Right lobe of liver (tissue), 6 donors: Measurements from ENCODE around the gene HEPHL1. TPM values are rescaled to one million over a fixed set of nuclear protein-coding genes. Genes with fewer than 3 reads are reported as not detected.

ENCODE experiments used
- ATAC-seq, 4 donors: fragments of 200-7000 bp; cut with Tn5 transposase; one replicate each; pipeline ENCODE4 v1.9.1; 2020; ENCODE audit warnings: mild to moderate bottlenecking in 4 of 4, moderate library complexity in 4 of 4
- DNase-seq, 3 donors: peaks; one replicate each; pipeline ENCODE4 v3.0.0-alpha.2; 2020
- H3K27ac ChIP-seq, 3 donors: fragments of 200-600 bp; one replicate each; pipeline ENCODE4 v1.8.0; 2022
- H3K27me3 ChIP-seq, 2 donors: fragments of 200-600 bp; one replicate each; pipeline ENCODE4 v1.8.0; 2022
- H3K36me3 ChIP-seq, 4 donors: fragments of 200-600 bp; sonication (generic) in 1 of 4; one replicate each; pipeline versions ENCODE4 v1.5.1 to v1.8.0; 2017 to 2022; ENCODE audit warnings: control low read depth in 1 of 4
- H3K4me1 ChIP-seq, 4 donors: fragments of 200-600 bp; sonication (generic) in 1 of 4; one replicate each; pipeline versions ENCODE4 v1.5.1 to v1.8.0; 2017 to 2022; ENCODE audit warnings: control low read depth in 1 of 4
- H3K4me3 ChIP-seq, 3 donors: fragments of 200-600 bp; one replicate each; pipeline ENCODE4 v1.8.0; 2022
- H3K9me3 ChIP-seq, 4 donors: fragments of 200-600 bp; sonication (generic) in 1 of 4; one replicate each; pipeline versions ENCODE4 v1.5.1 to v1.8.0; 2017 to 2022; ENCODE audit warnings: control low read depth in 1 of 4
- POLR2A ChIP-seq: fragments of 450-650 bp; IDR thresholded peaks from one replicate; pipeline ENCODE4 v1.6.1; 2017; ENCODE audit warnings: antibody characterized with exemption, mild to moderate bottlenecking
- WGBS: methylation state at CpG from one replicate; pipeline ENCODE4 v1.1.6; 2018; ENCODE audit warnings: low coverage, low lambda C conversion rate; ENCODE audit not compliant: insufficient coverage; ENCODE audit errors: missing lambda C conversion rate; 5-methylcytosine and 5-hydroxymethylcytosine counted together
- intact Hi-C, 2 donors: fragments of 100-400 bp; cut with DNase I; formaldehyde crosslinking; loops; one replicate each; pipeline versions ENCODE4 v1.11.2 to v1.14.1; 2022
- total RNA-seq, 6 experiments: library from RNA; depleted of rRNA in 2 of 6; stranded (reverse); fragments of >200 nt in 2 of 6; fragmentation: NEBNext Ultra II Directional in 3 of 6; extraction: Animal tissue kit (Norgen Biotek cat#: 25700) in 3 of 6; gene quantifications; one replicate each; pipeline versions ENCODE4 v1.1.0 to v1.2.4, GENCODE V29; 2016 to 2023
- TF ChIP-seq, protein P1 (sequence below), 4 donors: fragments of 200-600 bp in 3 of 4; fragments of 450-650 bp in 1 of 4; IDR thresholded peaks; one replicate each; pipeline versions ENCODE4 v1.5.1 to v1.8.0; 2016 to 2022; ENCODE audit warnings: antibody characterized with exemption in 4 of 4, mild to moderate bottlenecking in 2 of 4
- donor health status: DM: no; HTN: yes; CAD: no.
- donor health status: DM: no; HTN: no; CAD: no.
- donor health status: DM: no; HTN: no; CAD: no.
- donor health status: DM: no; HTN: yes; CAD: no.
- donor health status: DM: no; HTN: yes; CAD: no.

The HEPHL1 gene
- total RNA-seq, 6 experiments from 2014 or later, result not detected

DNA sequence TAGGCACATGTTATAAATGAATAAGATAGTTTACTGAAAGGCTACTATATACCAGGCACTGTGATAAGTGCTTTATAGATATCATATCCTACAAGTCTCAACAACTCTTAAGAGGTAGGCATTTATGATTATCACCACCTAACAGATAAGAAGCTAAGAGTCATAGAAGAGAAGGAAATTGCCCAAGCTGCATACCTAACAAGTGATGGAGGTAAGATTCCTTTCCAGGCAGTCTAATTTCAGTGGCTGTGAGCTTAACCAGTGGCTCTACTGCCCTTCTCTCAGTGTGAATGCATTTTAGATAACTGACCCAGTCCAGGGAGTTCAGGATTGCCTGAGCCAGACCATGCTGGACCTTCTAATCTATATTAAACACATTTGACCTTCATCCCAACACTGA lies 39.2 kb downstream of the HEPHL1 start:
- H3K4me1 ChIP-seq, result no peaks in the 10 kb centered on the region
- TF ChIP-seq, protein P1, sequence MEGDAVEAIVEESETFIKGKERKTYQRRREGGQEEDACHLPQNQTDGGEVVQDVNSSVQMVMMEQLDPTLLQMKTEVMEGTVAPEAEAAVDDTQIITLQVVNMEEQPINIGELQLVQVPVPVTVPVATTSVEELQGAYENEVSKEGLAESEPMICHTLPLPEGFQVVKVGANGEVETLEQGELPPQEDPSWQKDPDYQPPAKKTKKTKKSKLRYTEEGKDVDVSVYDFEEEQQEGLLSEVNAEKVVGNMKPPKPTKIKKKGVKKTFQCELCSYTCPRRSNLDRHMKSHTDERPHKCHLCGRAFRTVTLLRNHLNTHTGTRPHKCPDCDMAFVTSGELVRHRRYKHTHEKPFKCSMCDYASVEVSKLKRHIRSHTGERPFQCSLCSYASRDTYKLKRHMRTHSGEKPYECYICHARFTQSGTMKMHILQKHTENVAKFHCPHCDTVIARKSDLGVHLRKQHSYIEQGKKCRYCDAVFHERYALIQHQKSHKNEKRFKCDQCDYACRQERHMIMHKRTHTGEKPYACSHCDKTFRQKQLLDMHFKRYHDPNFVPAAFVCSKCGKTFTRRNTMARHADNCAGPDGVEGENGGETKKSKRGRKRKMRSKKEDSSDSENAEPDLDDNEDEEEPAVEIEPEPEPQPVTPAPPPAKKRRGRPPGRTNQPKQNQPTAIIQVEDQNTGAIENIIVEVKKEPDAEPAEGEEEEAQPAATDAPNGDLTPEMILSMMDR (IDR thresholded peaks at IDR 0.05), result no peak
- TF ChIP-seq POLR2A, result no peak
- H3K36me3 ChIP-seq, result no peaks in the 10 kb centered on the region
- DNase-seq, result no peak
- H3K4me3 ChIP-seq, result no peak overlapping the region
- no peaks in the 10 kb centered on the region for H3K9me3 ChIP-seq
- ATAC-seq, result no peak
- no peak overlapping the region for H3K27ac ChIP-seq
- intact Hi-C loops, result no loop called here
- H3K27me3 ChIP-seq, result no peaks in the 10 kb centered on the region

DNA sequence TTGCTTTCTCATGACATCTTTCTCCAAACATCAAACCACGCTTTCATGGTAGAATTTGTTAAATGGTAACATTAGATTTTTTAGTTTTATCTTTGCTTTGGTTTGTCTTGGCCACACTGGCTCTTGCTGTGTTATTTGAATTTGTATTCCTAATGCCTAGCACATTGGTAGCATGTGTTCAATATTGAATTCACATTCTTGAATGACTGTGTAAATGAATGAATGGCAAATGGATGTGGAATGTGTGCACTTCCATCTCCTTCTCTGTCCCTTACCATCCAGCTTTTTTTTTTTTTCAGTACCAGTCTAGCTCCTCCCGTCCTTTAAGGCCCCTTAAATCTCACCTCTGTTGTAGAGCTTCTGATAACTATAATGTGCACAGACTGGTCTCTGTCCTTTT lies 41.2 kb downstream of the HEPHL1 start:
- ATAC-seq (no peak), DNase-seq (no peak)
- Histone ChIP-seq H3K4me3 (no peak overlapping the region), H3K9me3 (no peaks in the 10 kb centered on the region), H3K27ac (no peak overlapping the region), H3K27me3 (no peaks in the 10 kb centered on the region), H3K4me1 (no peaks in the 10 kb centered on the region), H3K36me3 (no peaks in the 10 kb centered on the region)
- intact Hi-C loops, result no loop called here
- TF ChIP-seq, protein P1 (IDR thresholded peaks at IDR 0.05), result no peak
- TF ChIP-seq POLR2A, result no peak
- WGBS, result 54% methylated on average over 2 of the region's 2 CpGs

DNA sequence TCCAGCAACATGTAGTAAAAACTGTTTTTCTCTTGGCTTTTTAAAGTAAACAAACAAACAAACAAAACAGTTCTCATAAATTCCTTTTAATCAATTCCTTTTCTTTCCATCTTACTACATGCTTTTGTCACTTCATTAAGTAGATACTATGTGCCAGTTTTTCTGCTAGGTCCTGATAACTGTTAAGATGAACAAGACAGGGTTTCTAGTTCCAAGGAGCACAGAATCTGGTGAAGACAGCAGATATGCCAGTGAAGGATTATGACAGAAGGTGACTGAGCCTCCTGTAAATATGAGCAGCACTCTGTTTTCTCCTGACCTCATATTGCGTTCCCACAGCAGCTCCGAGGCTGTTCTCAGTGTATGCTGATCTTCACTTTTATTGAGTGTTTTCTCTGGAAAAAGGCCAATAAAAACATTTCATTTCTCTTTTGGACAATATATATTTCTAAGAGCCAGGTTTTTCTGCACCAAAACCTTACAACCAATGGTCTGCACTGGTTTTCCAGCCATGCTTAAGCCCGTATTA lies 45.8 kb downstream of the HEPHL1 start:
- intact Hi-C loops, result no loop called here
- Histone ChIP-seq H3K27ac (no peak overlapping the region), H3K9me3 (no peaks in the 10 kb centered on the region), H3K4me3 (no peak overlapping the region), H3K27me3 (no peaks in the 10 kb centered on the region), H3K36me3 (no peaks in the 10 kb centered on the region), H3K4me1 (no peaks in the 10 kb centered on the region)
- 42% methylated on average over 2 of the region's 3 CpGs for WGBS
- DNase-seq, result no peak
- ATAC-seq, result no peak
- no peak for TF ChIP-seq POLR2A
- TF ChIP-seq, protein P1 (IDR thresholded peaks at IDR 0.05), result no peak

DNA sequence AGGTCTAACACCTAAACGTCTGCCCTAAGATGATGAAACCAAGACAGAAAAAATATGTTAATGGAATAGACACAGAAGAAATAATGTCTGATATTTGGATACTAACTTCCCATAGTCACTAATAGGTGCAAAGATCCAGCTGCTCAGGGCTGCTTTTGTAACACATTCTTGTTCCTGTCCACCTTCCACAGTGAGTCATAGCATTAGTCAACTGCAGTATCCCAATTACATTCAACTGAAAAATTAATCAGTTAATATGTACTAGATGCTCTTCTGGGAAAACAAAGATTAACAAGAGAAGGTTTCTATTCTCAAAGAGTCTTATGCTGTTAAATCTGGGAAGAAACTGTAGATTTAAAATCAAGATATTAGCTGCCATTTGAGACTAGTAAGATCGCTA lies 47.6 kb downstream of the HEPHL1 start:
- Histone ChIP-seq H3K9me3 (no peaks in the 10 kb centered on the region), H3K27ac (no peak overlapping the region), H3K36me3 (no peaks in the 10 kb centered on the region), H3K4me3 (no peak overlapping the region), H3K27me3 (no peaks in the 10 kb centered on the region), H3K4me1 (no peaks in the 10 kb centered on the region)
- DNase-seq (no peak), ATAC-seq (no peak)
- intact Hi-C loops, result no loop called here
- 53% methylated on average over 2 of the region's 2 CpGs for WGBS
- TF ChIP-seq, protein P1 (IDR thresholded peaks at IDR 0.05), result no peak
- TF ChIP-seq POLR2A, result no peak
